ENCODE results near the gene KIF5A. TPM values are rescaled to one million over a fixed set of nuclear protein-coding genes. Genes with fewer than 3 reads are reported as not detected.

The KIF5A gene
- total RNA-seq, 1 experiment from 2014 or later, result 3.0 TPM

GRCh38 chr12:57625261-57626032 is 75.6 kb downstream of the KIF5A start:
- no peak for TF ChIP-seq CTCF (IDR thresholded peaks at IDR 0.05)
- no peak for TF ChIP-seq TCF7L2 (IDR thresholded peaks at IDR 0.05; ENCODE audit: low read depth, low read length)
- no peak for TF ChIP-seq REST (IDR thresholded peaks at IDR 0.05; ENCODE audit: insufficient read depth in 1 of 2, low read depth in 2 of 2, low read length in 1 of 2)
- TF ChIP-seq POLR2AphosphoS5 (IDR thresholded peaks at IDR 0.05; ENCODE audit: low read depth, low read length), result no peak
- no peak for TF ChIP-seq SIN3A (IDR thresholded peaks at IDR 0.05; ENCODE audit: borderline replicate concordance, insufficient read depth, low read depth, low read length)
- ATAC-seq, result no peak
- Histone ChIP-seq H3K4me1 (ENCODE audit: control insufficient read depth, insufficient read depth, low read length) (peaks cover 13% of the 10 kb centered on the region), H3K9me3 (ENCODE audit: control insufficient read depth, insufficient read depth, low read depth, low read length) (no peaks in the 10 kb centered on the region), H3K27ac (ENCODE audit: low read length) (no peak overlapping the region), H3K36me3 (ENCODE audit: control insufficient read depth, insufficient read depth, low read length) (no peaks in the 10 kb centered on the region; the same call in 1 of the 2 replicates), H3K27me3 (ENCODE audit: control insufficient read depth, insufficient read depth, low read length) (no peaks in the 10 kb centered on the region), H3K4me3 (ENCODE audit: low read depth in 2 of 2, low read length in 2 of 2) (no peak overlapping the region)
- no peak for DNase-seq (ENCODE audit: low read depth, low spot score)
- CTCF ChIA-PET, result interaction anchor here (0.6 to 1.3 kb wide), 3 partner anchors 30 to 101 kb away, joined by 3 to 6 read pairs (median 4); no protein-coding TSS in a partner anchor
- in situ Hi-C loops (cut with HindIII; ENCODE audit: low pct_unique_long_range_greater_than_20kb, low sequenced_read_pairs) (no loop called here), intact Hi-C loops (cut with micrococcal nuclease; ENCODE audit: unreplicated experiment) (no loop called here)
- no TSS peak for BruUV-seq (replicated peaks)
- POLR2A ChIA-PET, result no interaction called here

GRCh38 chr12:57626111-57626920 is 76.5 kb downstream of the KIF5A start:
- DNase-seq (ENCODE audit: low read depth, low spot score) (no peak), ATAC-seq (no peak)
- Histone ChIP-seq H3K27ac (ENCODE audit: low read length) (no peak overlapping the region), H3K4me1 (ENCODE audit: control insufficient read depth, insufficient read depth, low read length) (peaks cover 10% of the 10 kb centered on the region), H3K36me3 (ENCODE audit: control insufficient read depth, insufficient read depth, low read length) (no peaks in the 10 kb centered on the region; the same call in 1 of the 2 replicates), H3K27me3 (ENCODE audit: control insufficient read depth, insufficient read depth, low read length) (no peaks in the 10 kb centered on the region), H3K4me3 (ENCODE audit: low read depth in 2 of 2, low read length in 2 of 2) (no peak overlapping the region), H3K9me3 (ENCODE audit: control insufficient read depth, insufficient read depth, low read depth, low read length) (no peaks in the 10 kb centered on the region)
- intact Hi-C loops (cut with micrococcal nuclease; ENCODE audit: unreplicated experiment), result no loop called here
- no TSS peak for BruUV-seq (replicated peaks)
- POLR2A ChIA-PET, result no interaction called here
- in situ Hi-C loops (cut with HindIII; ENCODE audit: low pct_unique_long_range_greater_than_20kb, low sequenced_read_pairs), result no loop called here
- CTCF ChIA-PET, result interaction anchor here (0.9 to 1.3 kb wide), 2 partner anchors 43 to 100 kb away, joined by 4 to 6 read pairs; no protein-coding TSS in a partner anchor
- TF ChIP-seq TCF7L2 (IDR thresholded peaks at IDR 0.05; ENCODE audit: low read depth, low read length) (no peak), SIN3A (IDR thresholded peaks at IDR 0.05; ENCODE audit: borderline replicate concordance, insufficient read depth, low read depth, low read length) (no peak), CTCF (IDR thresholded peaks at IDR 0.05) (no peak), REST (IDR thresholded peaks at IDR 0.05; ENCODE audit: insufficient read depth in 1 of 2, low read depth in 2 of 2, low read length in 1 of 2) (no peak), POLR2AphosphoS5 (IDR thresholded peaks at IDR 0.05; ENCODE audit: low read depth, low read length) (no peak)
